Activated naive CD4-positive, alpha-beta T cell treated with anti-CD3 and anti-CD28 coated beads, Interleukin-2, amount 10 ng/mL, durations not matched to agents 7 days and 5 days (primary cell): Measurements from ENCODE around the gene LAMC3.
A peak's percentile ranks its signal among the peaks of the same experiment; 100 is the strongest.

ENCODE experiments used
- CTCF ChIA-PET: fragments of 350-600 bp; sonication (Branson Sonifier 250); formaldehyde crosslinking; loops from one replicate; lab custom pipeline; 2021; ENCODE audit warnings: antibody characterized with exemption; lab: Charles Lee
- DNase-seq: peaks from one replicate; pipeline ENCODE4 v3.0.0-alpha.2; 2020
- H3K27ac Mint-ChIP-seq: one replicate; pipeline ENCODE4 v1.8.0; 2021; ENCODE audit warnings: mild to moderate bottlenecking, moderate library complexity, mixed read lengths
- H3K27me3 Mint-ChIP-seq: one replicate; pipeline ENCODE4 v1.8.0; 2021; ENCODE audit warnings: mild to moderate bottlenecking, mixed read lengths
- H3K36me3 Mint-ChIP-seq: one replicate; pipeline ENCODE4 v1.8.0; 2021; ENCODE audit warnings: mixed read lengths
- H3K4me1 Mint-ChIP-seq: one replicate; pipeline ENCODE4 v1.8.0; 2021; ENCODE audit warnings: mixed read lengths
- H3K4me3 Mint-ChIP-seq: one replicate; pipeline ENCODE4 v1.8.0; 2021; ENCODE audit warnings: mild to moderate bottlenecking, moderate library complexity, mixed read lengths
- H3K9me3 Mint-ChIP-seq: one replicate; pipeline ENCODE4 v1.8.0; 2021; ENCODE audit warnings: mixed read lengths

Gene LAMC3

DNA sequence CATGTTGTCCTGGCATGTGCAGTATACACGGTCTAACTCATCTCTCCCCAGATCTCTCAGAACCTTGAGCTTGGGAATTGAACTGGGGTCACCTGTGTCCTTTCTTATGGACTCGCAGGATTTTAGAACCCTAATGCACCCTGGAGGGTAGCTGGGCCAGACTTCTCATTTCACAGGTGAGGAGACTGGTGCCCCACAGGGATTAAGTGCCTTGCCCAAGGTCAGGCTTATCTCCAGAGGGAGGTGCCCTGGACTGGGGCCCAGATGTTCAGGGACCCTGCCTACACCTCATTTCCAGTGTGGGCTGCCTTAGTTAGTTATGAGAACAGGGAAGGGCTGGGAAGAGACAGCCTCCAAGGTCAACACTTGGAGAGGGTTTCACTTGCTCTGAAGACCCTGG lies 112.4 kb downstream of the LAMC3 start:
- H3K36me3 Mint-ChIP-seq = peaks cover 5% of the 10 kb centered on the region
- no peak overlapping the region for H3K4me3 Mint-ChIP-seq
- H3K4me1 Mint-ChIP-seq = peaks cover 12% of the 10 kb centered on the region
- no peak overlapping the region for H3K27ac Mint-ChIP-seq
- CTCF ChIA-PET = no interaction called here
- no peak for DNase-seq
- H3K27me3 Mint-ChIP-seq = peaks cover 32% of the 10 kb centered on the region
- no peaks in the 10 kb centered on the region for H3K9me3 Mint-ChIP-seq

DNA sequence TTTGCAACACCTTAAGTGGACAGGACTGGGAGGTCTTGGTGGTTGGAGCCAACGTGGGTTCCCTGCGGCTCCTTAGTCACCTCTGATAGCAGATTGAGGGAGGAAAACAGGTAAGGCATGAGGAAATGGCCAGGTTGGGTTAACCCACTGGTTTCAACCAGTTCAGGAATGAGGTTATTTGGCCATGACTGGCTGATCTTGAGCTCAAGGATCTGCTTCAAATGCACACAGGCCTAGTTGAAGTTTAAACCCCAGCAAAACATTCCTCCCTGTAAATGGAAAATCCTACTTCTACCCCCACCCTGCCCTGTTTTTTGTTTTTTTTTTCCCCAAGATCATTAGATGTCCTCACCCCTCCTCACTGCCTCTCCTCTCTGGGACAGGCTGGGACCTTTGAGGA lies 113.2 kb downstream of the LAMC3 start:
- CTCF ChIA-PET = no interaction called here
- Mint-ChIP-seq H3K27me3 (peaks cover 26% of the 10 kb centered on the region), H3K4me3 (no peak overlapping the region), H3K4me1 (peaks cover 20% of the 10 kb centered on the region), H3K27ac (no peak overlapping the region), H3K36me3 (peaks cover 5% of the 10 kb centered on the region), H3K9me3 (no peaks in the 10 kb centered on the region)
- DNase-seq = no peak

GRCh38 chr9:131125038-131125287 lies 116.0 kb downstream of the LAMC3 start:
- H3K27ac Mint-ChIP-seq = peak overlapping the region; percentile 97
- peaks cover 24% of the 10 kb centered on the region for H3K36me3 Mint-ChIP-seq
- no peak for DNase-seq
- H3K27me3 Mint-ChIP-seq = peaks cover 6% of the 10 kb centered on the region
- CTCF ChIA-PET = interaction anchor here (1.5 to 1.8 kb wide), 2 partner anchors 53 to 211 kb away, joined by 3 to 7 read pairs; no protein-coding TSS in a partner anchor
- no peaks in the 10 kb centered on the region for H3K9me3 Mint-ChIP-seq
- peaks cover 30% of the 10 kb centered on the region for H3K4me1 Mint-ChIP-seq
- peak overlapping the region; percentile 94 for H3K4me3 Mint-ChIP-seq

DNA sequence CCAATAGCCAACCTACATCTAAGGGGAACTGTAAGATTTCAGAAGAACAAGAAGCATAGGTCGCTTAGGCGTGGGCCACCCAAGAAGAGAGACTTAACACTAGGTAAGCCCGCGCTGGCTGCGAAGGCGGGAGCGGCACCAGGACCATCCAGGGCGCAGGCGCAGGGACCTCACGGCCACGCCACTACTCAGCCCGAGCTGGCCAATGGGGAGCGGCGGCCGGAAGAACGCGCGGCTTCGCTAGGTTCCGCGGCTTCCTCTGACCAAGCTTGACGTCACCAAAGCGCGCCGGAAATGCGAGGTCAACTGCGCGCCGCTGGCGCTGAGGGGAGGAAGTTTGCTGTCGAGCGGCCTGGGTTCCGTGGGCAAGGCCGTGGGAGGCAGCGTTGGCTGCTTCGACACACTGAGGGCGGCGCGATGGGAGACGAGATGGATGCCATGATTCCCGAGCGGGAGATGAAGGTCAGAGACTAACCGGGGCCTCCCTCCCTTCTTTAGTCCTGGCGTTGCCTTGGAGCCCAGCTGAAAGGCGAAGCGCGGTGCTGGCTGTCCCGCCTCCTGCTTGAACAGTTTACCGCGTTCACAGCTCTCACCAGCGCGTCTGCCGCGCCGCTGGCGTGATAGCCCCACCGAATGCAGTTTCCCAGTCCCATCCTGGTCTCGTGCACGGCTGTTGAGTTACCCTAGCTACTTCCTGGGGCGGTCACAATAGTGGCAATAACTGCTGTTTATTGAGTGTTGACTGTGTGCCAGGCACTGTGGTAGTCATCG lies 116.5 kb downstream of the LAMC3 start, which contains the start of gene NUP214:
Gene NUP214, plus strand, starts transcription at position 299 of the 771 bp plus-strand sequence. Its CDS starts 119 bp downstream, at position 418.
- H3K36me3 Mint-ChIP-seq = peaks cover 26% of the 10 kb centered on the region
- H3K27ac Mint-ChIP-seq = peak within 1 kb of the TSS; percentile 97
- H3K9me3 Mint-ChIP-seq = no peaks in the 10 kb centered on the region
- peaks cover 3% of the 10 kb centered on the region for H3K27me3 Mint-ChIP-seq
- H3K4me3 Mint-ChIP-seq = peak within 1 kb of the TSS; percentile 94
- peak; percentile 100 for DNase-seq
- CTCF ChIA-PET = interaction anchor here (1.5 to 1.8 kb wide), 2 partner anchors 52 to 210 kb away, joined by 3 to 7 read pairs; no protein-coding TSS in a partner anchor
- H3K4me1 Mint-ChIP-seq = peaks cover 30% of the 10 kb centered on the region

DNA sequence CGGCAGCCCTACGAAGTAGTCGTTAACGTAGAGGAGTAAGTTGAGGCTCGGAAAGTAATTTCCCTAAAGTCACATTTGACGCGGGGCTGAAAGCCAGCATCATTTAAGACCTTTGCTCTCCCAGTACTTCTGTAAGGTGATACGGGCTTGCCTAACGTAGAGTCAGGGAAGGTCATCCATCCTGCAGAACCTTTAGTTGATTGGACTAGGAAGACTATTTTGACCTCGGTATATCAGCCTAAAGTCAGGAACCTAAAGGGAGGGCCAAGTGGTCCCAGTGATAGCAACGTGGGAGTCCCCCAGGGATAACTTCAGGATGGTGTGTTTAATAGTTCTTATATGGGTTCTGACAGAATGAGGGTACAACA lies 117.1 kb downstream of the LAMC3 start:
- Mint-ChIP-seq H3K36me3 (peaks cover 27% of the 10 kb centered on the region), H3K4me1 (peaks cover 30% of the 10 kb centered on the region), H3K27me3 (peaks cover 3% of the 10 kb centered on the region), H3K27ac (peak overlapping the region; percentile 97), H3K9me3 (no peaks in the 10 kb centered on the region), H3K4me3 (peak overlapping the region; percentile 94)
- no peak for DNase-seq
- CTCF ChIA-PET = interaction anchor here (1.5 to 1.8 kb wide), 2 partner anchors 52 to 210 kb away, joined by 3 to 7 read pairs; no protein-coding TSS in a partner anchor

GRCh38 chr9:131129183-131129582 lies 120.2 kb downstream of the LAMC3 start:
- CTCF ChIA-PET = interaction anchor here (1.7 kb wide), 1 partner anchor 83 kb away, joined by 4 read pairs; no protein-coding TSS in a partner anchor
- no peak overlapping the region for H3K27ac Mint-ChIP-seq
- no peak for DNase-seq
- H3K36me3 Mint-ChIP-seq = peaks cover 49% of the 10 kb centered on the region
- no peaks in the 10 kb centered on the region for H3K9me3 Mint-ChIP-seq
- H3K4me3 Mint-ChIP-seq = no peak overlapping the region
- peaks cover 3% of the 10 kb centered on the region for H3K27me3 Mint-ChIP-seq
- peaks cover 30% of the 10 kb centered on the region for H3K4me1 Mint-ChIP-seq

DNA sequence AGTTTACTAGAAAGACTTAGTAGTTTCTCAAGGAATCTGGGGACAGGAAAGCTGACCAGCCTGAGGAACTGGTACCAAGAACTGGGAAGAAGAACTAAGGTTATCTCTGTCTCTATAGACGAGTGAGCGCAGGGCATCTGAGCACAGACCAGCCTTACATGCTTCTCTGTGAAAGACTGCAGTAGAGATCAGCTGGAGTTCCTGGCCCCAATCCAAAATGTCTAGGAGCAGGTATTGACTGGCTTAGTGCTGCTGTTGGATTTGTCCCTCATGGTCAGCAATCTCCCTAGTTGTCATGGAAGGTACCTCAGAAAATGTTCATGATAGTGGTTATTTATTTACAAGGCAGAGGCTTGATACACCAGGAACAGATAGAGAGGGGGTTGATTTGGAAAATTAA lies 129.7 kb downstream of the LAMC3 start:
- H3K36me3 Mint-ChIP-seq = peaks cover 60% of the 10 kb centered on the region
- H3K27ac Mint-ChIP-seq = no peak overlapping the region
- no peaks in the 10 kb centered on the region for H3K27me3 Mint-ChIP-seq
- no peaks in the 10 kb centered on the region for H3K4me1 Mint-ChIP-seq
- DNase-seq = no peak
- no peak overlapping the region for H3K4me3 Mint-ChIP-seq
- CTCF ChIA-PET = no interaction called here
- H3K9me3 Mint-ChIP-seq = no peaks in the 10 kb centered on the region

- CTCF ChIA-PET = no interaction called here
- peaks cover 60% of the 10 kb centered on the region for H3K36me3 Mint-ChIP-seq
- no peaks in the 10 kb centered on the region for H3K27me3 Mint-ChIP-seq
- DNase-seq = no peak
- no peaks in the 10 kb centered on the region for H3K9me3 Mint-ChIP-seq
- no peak overlapping the region for H3K4me3 Mint-ChIP-seq
- H3K27ac Mint-ChIP-seq = no peak overlapping the region
- H3K4me1 Mint-ChIP-seq = no peaks in the 10 kb centered on the region
Observed at GRCh38 chr9:131140112-131140511, 131.1 kb downstream of the LAMC3 start.

GRCh38 chr9:131140550-131140949 lies 131.6 kb downstream of the LAMC3 start:
- no peak for DNase-seq
- Mint-ChIP-seq H3K4me1 (no peaks in the 10 kb centered on the region), H3K4me3 (no peak overlapping the region), H3K27me3 (no peaks in the 10 kb centered on the region), H3K27ac (no peak overlapping the region), H3K36me3 (peaks cover 63% of the 10 kb centered on the region), H3K9me3 (no peaks in the 10 kb centered on the region)
- CTCF ChIA-PET = no interaction called here

DNA sequence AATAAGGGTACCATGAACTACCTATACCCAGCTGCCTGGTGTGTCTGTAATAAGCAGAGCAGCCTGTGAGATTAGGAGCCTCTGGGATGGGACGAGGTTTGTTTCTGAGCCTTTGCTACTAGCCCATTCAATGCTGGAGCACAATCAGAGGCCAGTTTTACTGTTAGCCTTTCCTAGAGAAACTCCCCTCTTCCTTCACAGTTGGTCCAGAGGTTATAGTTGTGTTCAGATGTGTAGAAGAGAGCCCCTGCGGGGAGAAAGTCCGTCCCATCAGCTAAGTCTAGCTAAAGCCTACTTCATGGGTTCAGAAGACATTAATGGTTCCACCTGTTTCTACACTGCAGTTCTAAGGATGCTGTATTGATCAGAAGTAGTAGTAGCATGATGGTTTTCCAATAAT lies 133.2 kb downstream of the LAMC3 start:
- H3K27me3 Mint-ChIP-seq = no peaks in the 10 kb centered on the region
- no peak overlapping the region for H3K4me3 Mint-ChIP-seq
- H3K36me3 Mint-ChIP-seq = peaks cover 57% of the 10 kb centered on the region
- CTCF ChIA-PET = no interaction called here
- H3K4me1 Mint-ChIP-seq = no peaks in the 10 kb centered on the region
- H3K9me3 Mint-ChIP-seq = no peaks in the 10 kb centered on the region
- no peak overlapping the region for H3K27ac Mint-ChIP-seq
- DNase-seq = no peak
